Heart right ventricle (tissue), 16 donors: Measurements from ENCODE around the gene CREB3L1. TPM values are rescaled to one million over a fixed set of nuclear protein-coding genes. Genes with fewer than 3 reads are reported as not detected.

ENCODE experiments used
- ATAC-seq, 8 donors: fragments of 200-7000 bp; cut with Tn5 transposase; one replicate each; pipeline ENCODE4 v1.9.1; 2020; ENCODE audit warnings: mild to moderate bottlenecking in 8 of 8, moderate library complexity in 8 of 8, moderate number of reproducible peaks in 1 of 8
- DNase-seq, 2 donors: peaks; one replicate each; pipeline ENCODE4 v3.0.0-alpha.2; 2020
- H3K27ac ChIP-seq, 10 donors: fragments of 200-600 bp; sonication (generic) in 2 of 10; one replicate each; pipeline versions ENCODE4 v1.5.0 to v1.8.0; 2020 to 2022; ENCODE audit warnings: mild to moderate bottlenecking in 3 of 10
- H3K27me3 ChIP-seq, 7 donors: fragments of 200-600 bp; one replicate each; pipeline ENCODE4 v1.8.0; 2021 to 2022; ENCODE audit warnings: mild to moderate bottlenecking in 2 of 7
- H3K36me3 ChIP-seq, 9 donors: fragments of 200-600 bp; sonication (generic) in 1 of 9; one replicate each; pipeline versions ENCODE4 v1.5.0 to v1.8.0; 2020 to 2022; ENCODE audit warnings: mild to moderate bottlenecking in 2 of 9
- H3K4me1 ChIP-seq, 9 donors: fragments of 200-600 bp; sonication (generic) in 1 of 9; one replicate each; pipeline versions ENCODE4 v1.5.0 to v1.8.0; 2020 to 2022; ENCODE audit warnings: mild to moderate bottlenecking in 4 of 9
- H3K4me3 ChIP-seq, 10 donors: fragments of 200-600 bp; sonication (generic) in 2 of 10; one replicate each; pipeline versions ENCODE4 v1.5.0 to v1.8.0; 2020 to 2022; ENCODE audit warnings: mild to moderate bottlenecking in 7 of 10, moderate library complexity in 2 of 10
- H3K9me3 ChIP-seq, 11 donors: fragments of 200-600 bp in 10 of 11; sonication (generic) in 2 of 11; one replicate each; pipeline versions ENCODE4 v1.5.0 to v1.8.0; 2013 to 2022; ENCODE audit warnings: mild to moderate bottlenecking in 2 of 11, control low read depth in 1 of 11, moderate library complexity in 1 of 11
- CTCF ChIP-seq, 9 donors: fragments of 200-600 bp; sonication (generic) in 2 of 9; IDR thresholded peaks; one replicate each; pipeline versions ENCODE4 v1.5.0 to v1.8.0; 2021 to 2022; ENCODE audit warnings: antibody characterized with exemption in 9 of 9, mild to moderate bottlenecking in 5 of 9, moderate library complexity in 1 of 9
- WGBS, 2 donors: extraction: QIAGEN DNeasy Blood & Tissue Kit; methylation state at CpG; one replicate each; pipeline ENCODE4 v1.1.7; 2013; ENCODE audit warnings: inconsistent platforms in 1 of 2; 5-methylcytosine and 5-hydroxymethylcytosine counted together
- intact Hi-C, 10 donors: fragments of 100-400 bp; cut with DNase I; formaldehyde crosslinking; loops; one replicate each; pipeline versions ENCODE4 v1.11.1 to v1.14.2; 2022
- polyA plus RNA-seq, 2 donors: library from polyadenylated mRNA; stranded (reverse); fragments of 200-250 nt; gene quantifications; one replicate each; pipeline ENCODE4 v1.2.3, GENCODE V29; 2013
- total RNA-seq, 10 donors: library from RNA; stranded (reverse); fragmentation: NEBNext Ultra II Directional in 3 of 10; extraction: Animal tissue kit (Norgen Biotek cat#: 25700) in 3 of 10; gene quantifications; one replicate each; pipeline versions ENCODE4 v1.2.1 to v1.2.4, GENCODE V29; 2021 to 2023
- donor health status: Arrhythmogenic right ventricular cardiomyopathy.
- donor health status: ischemic (EF 13 %, LVEDD 7.1; RV severe dilation, severe dysfunction).
- donor health status: healthy with polysubstance abuse.
- donor health status: DM: no; HTN: yes; CAD: no.
- donor health status: DM: no; HTN: no; CAD: no.
- donor health status: ischemic (EF 25% LVEDD 6.9; RV normal size, moderate dysfunction).
- donor health status: ischemic (EF 25% LVEDD 5.7; RV mildly dilated, moderate dysfunction).
- donor health status: healthy.
- donor health status: DM: yes; HTN: yes; CAD: no.
- donor health status: Ischemic cardiomyopathy.
- donor health status: ischemic (EF 35%, LVEDD 5.7; RV mildly dilated, moderate dysfunction).
- donor health status: nonischemic (EF 11% LVEDD 7.7; RV severe dilation, severe dysfunction).
- donor health status: DM: yes; HTN: yes; CAD: no.
- donor health status: PGD.
- donor health status: ischemic (EF 29% LVEDD 5.4; RV normal size, mild dysfunction).
- donor health status: nonischemic (EF 23%, LVEDD 6.1; RV moderate dilation, normal function).

CREB3L1 gene
- total and polyA plus RNA-seq, 12 donors, result 9.7 to 127 (median 36.1) TPM

- Histone ChIP-seq H3K27me3 (peaks cover 0 to 7% (median 1%) of the 10 kb centered on the region in 7 donors), H3K36me3 (no peaks in the 10 kb centered on the region), H3K9me3 (no peaks in the 10 kb centered on the region), H3K4me3 (peak overlapping the region in 8 of 10 donors; percentile 20 to 44 (median 36)), H3K27ac (peak overlapping the region; percentile 64 to 97 (median 92)), H3K4me1 (peaks cover 15 to 74% (median 56%) of the 10 kb centered on the region in 9 donors)
- ATAC-seq (peak; percentile 57 to 88 (median 81)), DNase-seq (peak in 1 of 2 donors; percentile 73)
- peak in 3 of 9 donors; percentile 18 to 47 (median 43) for TF ChIP-seq CTCF (IDR thresholded peaks at IDR 0.05)
- 9 to 16% methylated on average over 16 of the region's 16 CpGs for WGBS, 2 donors
- intact Hi-C loops, result no loop called here
These were observed 61.7 kb downstream of the CREB3L1 start for GRCh38 chr11:46338988-46339666.

GRCh38 chr11:46339816-46340215, 62.4 kb downstream of the CREB3L1 start:
- ATAC-seq, result peak; percentile 39 to 81 (median 68)
- WGBS, 2 donors, result 45 to 56% methylated on average over 2 of the region's 2 CpGs
- no peak for DNase-seq
- H3K9me3 ChIP-seq, result no peaks in the 10 kb centered on the region
- no peak overlapping the region for H3K4me3 ChIP-seq
- no peak for TF ChIP-seq CTCF (IDR thresholded peaks at IDR 0.05)
- peaks cover 15 to 78% (median 63%) of the 10 kb centered on the region in 9 donors for H3K4me1 ChIP-seq
- H3K27me3 ChIP-seq, result peaks cover 0 to under 1% (median 0%) of the 10 kb centered on the region in 7 donors
- intact Hi-C loops, result no loop called here
- peak overlapping the region; percentile 64 to 97 (median 92) for H3K27ac ChIP-seq
- no peaks in the 10 kb centered on the region for H3K36me3 ChIP-seq

- WGBS, 2 donors, result 93 to 95% methylated on average over 3 of the region's 3 CpGs
- no peak overlapping the region for H3K4me3 ChIP-seq
- H3K4me1 ChIP-seq, result peaks cover 15 to 82% (median 66%) of the 10 kb centered on the region in 9 donors
- DNase-seq (no peak), ATAC-seq (no peak)
- H3K36me3 ChIP-seq, result no peaks in the 10 kb centered on the region
- intact Hi-C loops, result no loop called here
- no peak for TF ChIP-seq CTCF (IDR thresholded peaks at IDR 0.05)
- peak overlapping the region; percentile 20 to 95 (median 72) for H3K27ac ChIP-seq
- H3K9me3 ChIP-seq, result no peaks in the 10 kb centered on the region
- no peaks in the 10 kb centered on the region for H3K27me3 ChIP-seq
These were observed 64.0 kb downstream of the CREB3L1 start for GRCh38 chr11:46341454-46341853.

- DNase-seq (peak in 1 of 2 donors; percentile 42), ATAC-seq (peak in 2 of 8 donors; percentile 10 to 12)
- TF ChIP-seq CTCF (IDR thresholded peaks at IDR 0.05), result no peak
- WGBS, 2 donors, result 45% methylated on average over 5 of the region's 5 CpGs
- H3K4me3 ChIP-seq, result no peak overlapping the region
- H3K4me1 ChIP-seq, result peaks cover 15 to 83% (median 72%) of the 10 kb centered on the region in 9 donors
- peak overlapping the region; percentile 20 to 95 (median 72) for H3K27ac ChIP-seq
- intact Hi-C loops, result no loop called here
- no peaks in the 10 kb centered on the region for H3K9me3 ChIP-seq
- H3K36me3 ChIP-seq, result no peaks in the 10 kb centered on the region
- H3K27me3 ChIP-seq, result no peaks in the 10 kb centered on the region
These were observed 64.8 kb downstream of the CREB3L1 start for GRCh38 chr11:46342239-46342638.
